Psoas muscle (tissue), 8 donors: ENCODE results near the gene ADGRG3. TPM values are rescaled to one million over a fixed set of nuclear protein-coding genes. Genes with fewer than 3 reads are reported as not detected.
A peak's percentile ranks its signal among the peaks of the same experiment; 100 is the strongest.

Source experiments
- ATAC-seq, 4 donors: fragments of 200-7000 bp; cut with Tn5 transposase; one replicate each; pipeline ENCODE4 v1.9.1; 2020; ENCODE audit warnings: moderate library complexity in 3 of 4, mild to moderate bottlenecking in 2 of 4
- DNase-seq, 2 donors: peaks; one replicate each; pipeline ENCODE4 v3.0.0-alpha.2; 2020
- H3K27ac ChIP-seq: fragments of 200-600 bp; one replicate; pipeline ENCODE4 v1.8.0; 2022
- H3K27me3 ChIP-seq, 3 donors: fragments of 200-600 bp in 1 of 3; one replicate each; pipeline versions ENCODE4 v1.6.1 to v1.8.0; 2013 to 2022; ENCODE audit warnings: low read length in 2 of 3, mild to moderate bottlenecking in 2 of 3, moderate library complexity in 1 of 3; ENCODE audit not compliant: insufficient read depth in 3 of 3
- H3K36me3 ChIP-seq, 2 donors: fragments of 200-600 bp in 1 of 2; one replicate each; pipeline versions ENCODE4 v1.6.1 to v1.8.0; 2013 to 2022; ENCODE audit warnings: low read depth in 1 of 2, mild to moderate bottlenecking in 1 of 2, moderate library complexity in 1 of 2; ENCODE audit not compliant: insufficient read depth in 1 of 2
- H3K4me1 ChIP-seq: fragments of 200-600 bp; one replicate; pipeline ENCODE4 v1.8.0; 2022
- H3K4me3 ChIP-seq: fragments of 200-600 bp; one replicate; pipeline ENCODE4 v1.8.0; 2022; ENCODE audit warnings: mild to moderate bottlenecking
- H3K9me3 ChIP-seq: fragments of 200-600 bp; one replicate; pipeline ENCODE4 v1.8.0; 2022
- CTCF ChIP-seq: fragments of 200-600 bp; IDR thresholded peaks from one replicate; pipeline ENCODE4 v1.8.0; 2022; ENCODE audit warnings: antibody characterized with exemption
- WGBS, 3 donors: extraction: QIAGEN DNeasy Blood & Tissue Kit; methylation state at CpG; one replicate each; pipeline versions ENCODE4 v1.1.6 to v1.1.7; 2013; 5-methylcytosine and 5-hydroxymethylcytosine counted together
- intact Hi-C, 2 donors: fragments of 100-400 bp; cut with DNase I; formaldehyde crosslinking; loops; one replicate each; pipeline versions ENCODE4 v1.11.0 to v1.14.2; 2022
- polyA plus RNA-seq, 3 donors: library from polyadenylated mRNA; stranded (reverse); fragments of 200-250 nt; gene quantifications; one replicate each; pipeline ENCODE4 v1.2.3, GENCODE V29; 2013
- total RNA-seq, 4 donors: library from RNA; stranded (reverse); fragmentation: NEBNext Ultra II Directional in 2 of 4; extraction: Animal tissue kit (Norgen Biotek cat#: 25700) in 2 of 4; gene quantifications; one replicate each; pipeline versions ENCODE4 v1.2.1 to v1.2.4, GENCODE V29; 2021 to 2023
- donor health status: healthy with polysubstance abuse.
- donor health status: DM: no; HTN: no; CAD: no; lungs with moderate emphysema.
- donor health status: Bipolar disorder and iron deficiency.
- donor health status: healthy.
- donor health status: DM: yes; HTN: yes; CAD: no.
- donor health status: DM: no; HTN: no; CAD: no.
- donor health status: DM: no; HTN: no; CAD: no.
- donor health status: DM: yes; HTN: yes; CAD: no.

Gene ADGRG3
- total and polyA plus RNA-seq, 7 donors, result 0.16 to 0.57 (median 0.31) TPM

GRCh38 chr16:57700781-57701551, 32.9 kb downstream of the ADGRG3 start:
- H3K27ac ChIP-seq, result no peak overlapping the region
- H3K36me3 ChIP-seq, result no peaks in the 10 kb centered on the region
- intact Hi-C loops, result no loop called here
- no peak for ATAC-seq
- no peaks in the 10 kb centered on the region for H3K4me1 ChIP-seq
- no peak overlapping the region for H3K4me3 ChIP-seq
- no peaks in the 10 kb centered on the region for H3K9me3 ChIP-seq
- no peak for TF ChIP-seq CTCF
- 70 to 76% (median 75%) methylated on average over 10 of the region's 10 CpGs for WGBS, 3 donors
- no peak for DNase-seq
- peaks cover 0 to 3% (median 0%) of the 10 kb centered on the region in 3 donors for H3K27me3 ChIP-seq

GRCh38 chr16:57701759-57702371, 33.8 kb downstream of the ADGRG3 start:
- no peak overlapping the region for H3K4me3 ChIP-seq
- DNase-seq (no peak), ATAC-seq (peak; percentile 44 to 78 (median 64))
- intact Hi-C loops, result no loop called here
- H3K27me3 ChIP-seq, result peaks cover 0 to 3% (median 0%) of the 10 kb centered on the region in 3 donors
- H3K36me3 ChIP-seq, result no peaks in the 10 kb centered on the region
- no peaks in the 10 kb centered on the region for H3K4me1 ChIP-seq
- TF ChIP-seq CTCF, result no peak
- 51 to 62% (median 61%) methylated on average over 23 of the region's 23 CpGs for WGBS, 3 donors
- no peaks in the 10 kb centered on the region for H3K9me3 ChIP-seq
- no peak overlapping the region for H3K27ac ChIP-seq

GRCh38 chr16:57703416-57704010, 35.4 kb downstream of the ADGRG3 start:
- Histone ChIP-seq H3K9me3 (no peaks in the 10 kb centered on the region), H3K27ac (no peak overlapping the region), H3K36me3 (no peaks in the 10 kb centered on the region), H3K4me3 (no peak overlapping the region), H3K4me1 (no peaks in the 10 kb centered on the region), H3K27me3 (peaks cover 0 to 3% (median 0%) of the 10 kb centered on the region in 3 donors)
- DNase-seq (no peak), ATAC-seq (no peak)
- no peak for TF ChIP-seq CTCF
- WGBS, 3 donors, result 88 to 90% (median 90%) methylated on average over 11 of the region's 11 CpGs
- intact Hi-C loops, result no loop called here

GRCh38 chr16:57704011-57704904, 36.2 kb downstream of the ADGRG3 start:
- H3K27me3 ChIP-seq, result peaks cover 0 to 2% (median 0%) of the 10 kb centered on the region in 3 donors
- no peak overlapping the region for H3K4me3 ChIP-seq
- no peak for DNase-seq
- intact Hi-C loops, result no loop called here
- WGBS, 3 donors, result 71 to 75% (median 74%) methylated on average over 11 of the region's 11 CpGs
- H3K4me1 ChIP-seq, result no peaks in the 10 kb centered on the region
- no peaks in the 10 kb centered on the region for H3K9me3 ChIP-seq
- H3K27ac ChIP-seq, result no peak overlapping the region
- ATAC-seq, result no peak
- H3K36me3 ChIP-seq, result no peaks in the 10 kb centered on the region
- TF ChIP-seq CTCF, result no peak
